Astrocyte of the spinal cord (primary cell): Measurements from ENCODE around the gene NCOA1.

Source experiments
- DNase-seq: peaks from one replicate; pipeline ENCODE4 v3.0.0; 2011; ENCODE audit warnings: low read depth, low spot score
- H3K4me3 ChIP-seq: 2 replicates; pipeline ENCODE4 v1.5.1; 2011; ENCODE audit warnings: low read depth, mild to moderate bottlenecking, low read length, moderate library complexity
- CTCF ChIP-seq: IDR thresholded peaks from 2 replicates; pipeline ENCODE4 v1.5.1; 2012; ENCODE audit warnings: low read depth, mild to moderate bottlenecking, low read length, inconsistent platforms
- in situ Hi-C: cut with HindIII; loops from 2 replicates; pipeline ENCODE4 v1.10.0; 2017; ENCODE audit warnings: low sequenced_read_pairs

The NCOA1 gene

GRCh38 chr2:24731923-24732322 lies 240.9 kb downstream of the NCOA1 start:
- in situ Hi-C loops = no loop called here
- DNase-seq = no peak
- TF ChIP-seq CTCF = no peak
- no peak overlapping the region for H3K4me3 ChIP-seq

- no peak for TF ChIP-seq CTCF
- in situ Hi-C loops = no loop called here
- H3K4me3 ChIP-seq = no peak overlapping the region
- no peak for DNase-seq
Measured at GRCh38 chr2:24734741-24735140, 243.7 kb downstream of the NCOA1 start.

- H3K4me3 ChIP-seq = no peak overlapping the region
- DNase-seq = no peak
- TF ChIP-seq CTCF = no peak
- in situ Hi-C loops = no loop called here
Measured at GRCh38 chr2:24739354-24740025, 248.4 kb downstream of the NCOA1 start.

GRCh38 chr2:24740142-24740541 lies 249.1 kb downstream of the NCOA1 start:
- TF ChIP-seq CTCF = no peak
- no peak for DNase-seq
- in situ Hi-C loops = no loop called here
- H3K4me3 ChIP-seq = no peak overlapping the region

GRCh38 chr2:24742730-24743129 lies 251.7 kb downstream of the NCOA1 start:
- H3K4me3 ChIP-seq = no peak overlapping the region
- no peak for TF ChIP-seq CTCF
- in situ Hi-C loops = no loop called here
- DNase-seq = no peak

- in situ Hi-C loops = no loop called here
- no peak for TF ChIP-seq CTCF
- H3K4me3 ChIP-seq = no peak overlapping the region
- no peak for DNase-seq
Measured at GRCh38 chr2:24743924-24744323, 252.9 kb downstream of the NCOA1 start.
